NT2/D1 (cell line): ENCODE data around the gene MAML2.

Source experiments
- SUZ12 ChIP-seq: IDR thresholded peaks from 2 replicates; pipeline ENCODE4 v1.6.1; 2011; ENCODE audit not compliant: insufficient read length, insufficient read depth; ENCODE audit errors: extremely low read depth
- YY1 ChIP-seq: IDR thresholded peaks from 2 replicates; pipeline ENCODE4 v1.6.1; 2011; ENCODE audit not compliant: insufficient read length, insufficient read depth
- ZNF274 ChIP-seq: IDR thresholded peaks from 2 replicates; pipeline ENCODE4 v1.6.1; 2011; ENCODE audit warnings: mild to moderate bottlenecking, low read depth, low read length

- no peak for TF ChIP-seq ZNF274
- no peak for TF ChIP-seq YY1
- no peak for TF ChIP-seq SUZ12
These were observed 381.2 kb downstream of the MAML2 start for GRCh38 chr11:95961758-95962157.
